Globus pallidus (tissue), 1 donor: ENCODE results near the gene AFF2.

Experiments
- DNase-seq: peaks from one replicate; pipeline ENCODE4 v3.0.0-alpha.2; 2015; ENCODE audit warnings: low spot score

Gene AFF2

DNA sequence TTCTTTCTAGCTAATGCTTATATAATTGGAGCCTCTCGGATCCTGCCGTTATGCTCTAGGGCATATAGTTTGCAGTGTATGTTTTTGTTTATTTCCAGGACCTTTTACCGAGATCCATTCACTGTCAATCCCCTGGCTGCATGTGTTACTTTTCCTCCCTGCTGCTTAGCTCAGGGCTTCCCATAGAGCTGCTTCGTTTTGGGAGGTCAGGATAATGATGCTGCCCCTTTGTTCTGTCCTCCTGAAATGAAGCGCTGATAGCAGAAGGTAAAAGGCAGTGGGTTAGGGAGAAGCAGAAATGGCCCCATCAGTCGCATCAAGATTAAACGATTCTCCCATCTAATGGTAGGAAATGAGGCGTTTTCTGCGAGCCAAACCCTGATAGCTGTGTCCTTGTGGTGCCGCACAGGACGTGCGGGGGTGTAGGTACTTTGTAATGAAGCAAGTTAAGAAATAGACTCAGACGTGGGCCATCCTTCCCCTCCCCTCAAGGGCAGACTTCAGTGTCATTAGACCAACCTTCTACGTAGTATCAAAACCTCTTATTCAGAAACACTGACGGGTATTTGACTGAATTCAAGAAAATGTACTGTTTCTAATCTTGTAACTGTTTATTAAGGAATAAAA lies 37.3 kb downstream of the AFF2 start:
- no peak for DNase-seq

DNA sequence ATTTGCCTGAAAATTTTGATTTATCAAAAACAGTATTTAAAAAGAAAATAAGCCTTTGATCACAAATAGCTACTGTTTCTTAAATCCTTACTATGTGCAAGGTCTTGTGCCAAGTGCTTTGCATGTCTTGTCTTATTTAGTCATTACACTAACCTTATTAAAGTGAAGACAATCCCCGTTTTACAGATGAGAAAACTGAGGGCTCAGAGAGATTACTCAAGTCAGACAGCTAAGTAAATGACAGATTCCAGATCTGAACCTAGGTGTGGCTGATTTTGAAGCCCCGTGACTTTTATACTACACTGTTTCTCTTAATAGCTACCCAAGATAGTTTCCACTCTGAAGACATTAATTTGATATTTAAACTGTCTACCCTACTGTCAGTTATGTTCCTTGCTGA lies 38.2 kb downstream of the AFF2 start:
- DNase-seq, result no peak

DNA sequence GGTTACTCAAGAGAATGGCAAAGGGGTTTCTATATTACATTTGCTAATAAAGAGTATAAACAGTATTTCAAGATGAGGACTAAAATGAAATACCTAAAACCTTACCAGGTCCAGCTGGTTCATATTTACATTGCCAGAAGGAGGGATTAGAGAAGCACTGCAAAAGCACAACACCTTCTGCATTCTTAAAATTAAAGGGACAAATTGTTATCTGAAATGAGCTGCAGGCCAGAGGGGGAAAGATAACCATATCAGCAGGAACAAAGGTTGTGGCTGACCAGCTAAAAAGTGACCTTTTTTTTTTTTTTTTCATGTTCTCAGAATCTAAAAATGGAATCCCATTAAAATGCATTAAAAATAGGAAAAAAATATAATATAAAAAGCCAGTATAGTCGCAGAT lies 39.7 kb downstream of the AFF2 start:
- DNase-seq, result no peak

DNA sequence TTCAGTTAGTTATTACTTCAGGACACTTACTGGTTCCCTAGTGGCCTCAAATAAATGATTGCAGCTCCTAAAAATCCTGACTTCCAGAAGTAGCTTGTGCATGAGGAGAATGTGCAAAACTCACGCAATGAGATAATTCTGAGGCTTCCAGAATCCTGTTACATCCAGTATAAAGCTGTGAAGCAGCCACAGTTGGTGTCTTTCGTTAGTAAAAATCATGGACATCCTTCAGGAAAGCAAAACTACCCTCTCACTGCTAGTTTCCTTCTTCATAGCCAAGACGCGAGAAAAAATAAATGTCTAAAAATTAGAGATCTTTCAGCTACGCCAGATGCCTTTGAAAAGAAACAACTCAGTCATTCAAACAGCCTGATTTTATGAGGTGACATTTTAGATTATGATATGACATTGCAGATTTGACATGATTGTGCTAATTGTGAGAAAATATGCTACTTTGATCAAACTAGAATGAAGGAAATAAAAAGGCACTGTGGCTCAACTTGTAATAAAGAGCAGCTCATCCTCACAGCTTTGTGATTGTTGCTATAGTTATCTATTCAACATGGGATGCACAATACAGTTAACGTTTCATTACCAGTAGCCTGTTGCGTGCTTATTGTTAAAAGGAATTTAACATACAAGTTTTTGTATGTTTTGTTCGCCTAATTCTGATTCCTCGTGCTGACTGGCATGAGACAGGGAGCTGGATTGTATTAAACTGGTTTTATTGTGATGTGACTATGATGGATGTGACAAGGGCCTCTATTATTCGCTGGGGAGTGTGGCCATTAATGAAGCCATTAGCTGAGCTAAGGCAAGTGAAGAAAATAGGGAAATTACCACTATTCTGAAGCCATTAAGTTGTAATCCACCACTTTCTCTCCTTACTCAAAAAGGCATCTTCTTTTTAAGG lies 40.5 kb downstream of the AFF2 start:
- no peak for DNase-seq

DNA sequence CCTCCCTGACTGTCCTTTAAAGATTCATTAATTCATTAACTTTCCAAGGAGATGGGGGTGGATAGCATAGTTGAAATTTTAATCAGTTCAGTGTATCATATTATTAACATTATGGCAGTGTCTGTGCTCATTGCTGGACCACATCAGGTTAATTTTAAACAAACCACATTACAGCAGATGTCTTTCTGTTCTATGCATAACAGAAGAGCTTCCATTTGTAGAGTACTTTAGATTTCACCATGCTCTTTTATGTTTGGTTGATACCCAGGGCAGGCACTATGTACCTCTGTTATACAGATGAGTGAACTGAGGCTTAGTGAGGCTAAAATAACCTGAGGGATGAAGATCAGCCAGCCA lies 41.1 kb downstream of the AFF2 start:
- DNase-seq, result no peak

DNA sequence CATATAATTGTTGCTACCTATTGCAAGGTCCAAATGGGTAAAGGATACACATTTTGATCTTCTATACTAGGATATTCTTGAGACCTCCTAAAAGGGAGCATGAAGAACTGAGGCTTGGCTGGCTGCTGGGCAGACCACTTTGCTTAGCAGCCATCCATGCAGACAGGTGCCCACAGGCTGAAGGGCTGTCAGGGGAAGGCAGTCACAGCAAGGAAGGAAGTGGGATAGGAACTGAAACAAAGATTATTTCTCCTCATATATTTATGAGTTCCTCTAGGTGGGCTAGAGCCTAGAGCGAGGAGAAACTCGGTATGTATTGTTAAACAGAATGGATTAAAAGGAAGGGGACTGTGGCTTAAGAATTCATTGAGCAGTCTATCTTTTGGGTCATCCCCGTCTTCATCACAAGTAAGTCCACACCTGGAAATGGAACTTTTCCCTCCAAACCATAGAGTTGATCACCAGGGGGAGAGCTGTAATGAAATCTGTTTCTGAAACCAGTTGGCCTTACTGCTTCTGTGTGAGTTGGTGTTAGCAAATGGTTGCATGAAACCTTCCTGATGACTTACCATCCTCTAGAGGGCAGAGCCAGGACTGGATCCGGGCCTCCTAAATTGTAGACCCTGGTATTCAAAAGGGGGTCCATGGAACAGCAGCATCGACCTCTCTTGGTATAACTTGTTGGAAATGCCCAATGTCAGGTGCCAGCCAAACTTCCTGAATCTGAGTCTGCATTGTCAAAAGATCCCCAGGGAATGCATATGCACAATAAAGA lies 42.3 kb downstream of the AFF2 start:
- DNase-seq, result no peak

DNA sequence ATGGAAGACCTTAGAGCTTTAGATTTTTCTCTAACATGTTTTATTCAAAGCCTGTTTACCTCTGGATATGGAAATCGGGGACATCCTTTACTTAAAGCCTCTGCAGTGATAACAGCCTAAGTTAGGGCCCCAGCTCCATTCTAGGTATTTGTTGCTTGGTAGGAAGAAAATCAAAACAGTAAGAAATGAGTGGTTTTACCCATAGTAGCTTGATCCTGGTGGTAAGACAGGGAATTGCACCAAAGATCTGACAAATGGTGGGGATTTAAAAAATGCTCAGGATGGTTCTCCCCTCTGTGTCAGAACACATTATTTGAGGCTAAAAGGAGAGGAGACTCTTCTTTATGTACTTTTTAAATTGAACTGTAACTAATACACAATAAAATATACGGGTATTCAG lies 52.4 kb downstream of the AFF2 start:
- no peak for DNase-seq

DNA sequence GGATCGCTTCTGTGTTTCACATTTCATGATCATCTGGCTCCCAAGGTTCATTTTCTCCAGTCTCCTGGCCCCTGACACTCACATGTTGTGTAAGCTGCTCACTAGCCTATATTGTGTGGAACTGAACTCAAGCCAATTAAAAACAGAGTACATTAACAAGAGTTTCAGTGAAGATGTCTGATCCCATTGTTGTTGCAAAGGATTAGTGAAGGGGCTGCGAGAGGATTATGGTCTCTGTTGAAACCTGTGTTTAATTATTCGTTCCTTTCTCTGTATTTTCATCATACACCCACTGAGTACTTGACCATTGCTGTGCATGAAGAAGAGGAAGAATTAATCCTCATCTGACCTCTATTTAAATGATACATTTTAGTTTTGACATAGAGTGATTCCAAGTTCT lies 54.7 kb downstream of the AFF2 start:
- DNase-seq, result no peak

DNA sequence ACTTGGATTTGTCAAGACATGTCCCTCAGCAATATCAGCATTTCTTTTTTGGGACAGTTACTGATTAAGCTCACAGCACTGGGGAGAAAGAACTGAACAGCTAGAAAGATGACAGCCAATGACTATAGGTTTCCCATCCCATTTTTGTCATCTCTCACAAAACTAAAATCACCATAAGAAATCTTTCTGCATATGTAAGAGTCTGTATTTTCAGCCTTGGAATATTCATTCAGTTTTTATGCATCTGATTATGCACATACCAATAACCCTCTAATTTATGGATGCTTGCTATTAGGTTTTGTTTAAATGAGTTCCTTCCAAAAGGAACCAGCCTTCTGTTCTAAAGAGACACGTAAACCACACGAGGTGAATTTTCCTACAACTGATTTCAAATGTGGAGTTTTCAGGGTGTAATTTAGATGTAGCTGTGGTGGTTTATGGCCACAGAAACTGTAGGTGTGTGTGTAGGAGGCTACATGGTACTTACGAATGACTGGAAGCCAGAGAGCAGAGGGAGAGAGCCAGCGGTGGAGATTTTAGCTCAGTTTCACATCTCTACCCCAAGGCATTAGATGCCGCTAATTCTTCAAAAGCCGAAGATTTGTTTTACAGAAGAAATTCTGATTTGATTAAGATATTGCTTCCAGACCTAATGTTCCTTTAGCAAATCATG lies 55.3 kb downstream of the AFF2 start:
- no peak for DNase-seq

DNA sequence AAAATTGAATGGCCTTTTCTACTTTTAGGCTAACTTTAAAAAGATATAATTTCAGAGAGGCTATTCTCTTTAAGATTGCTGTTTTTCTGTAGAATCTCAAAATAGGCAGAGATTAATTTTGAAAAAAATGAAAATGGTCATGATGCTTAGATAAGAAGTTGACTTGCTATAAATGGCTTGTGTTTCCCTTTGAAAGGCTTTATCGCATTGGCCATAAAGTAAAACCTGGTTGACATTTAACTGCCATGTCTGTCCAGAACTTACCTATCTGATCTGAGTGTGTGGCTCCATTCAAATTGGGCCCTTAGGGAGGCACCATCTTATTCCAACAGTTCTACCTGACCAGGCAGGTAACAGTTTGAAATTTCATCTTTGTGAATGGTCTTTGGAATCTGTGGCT lies 56.1 kb downstream of the AFF2 start:
- no peak for DNase-seq

DNA sequence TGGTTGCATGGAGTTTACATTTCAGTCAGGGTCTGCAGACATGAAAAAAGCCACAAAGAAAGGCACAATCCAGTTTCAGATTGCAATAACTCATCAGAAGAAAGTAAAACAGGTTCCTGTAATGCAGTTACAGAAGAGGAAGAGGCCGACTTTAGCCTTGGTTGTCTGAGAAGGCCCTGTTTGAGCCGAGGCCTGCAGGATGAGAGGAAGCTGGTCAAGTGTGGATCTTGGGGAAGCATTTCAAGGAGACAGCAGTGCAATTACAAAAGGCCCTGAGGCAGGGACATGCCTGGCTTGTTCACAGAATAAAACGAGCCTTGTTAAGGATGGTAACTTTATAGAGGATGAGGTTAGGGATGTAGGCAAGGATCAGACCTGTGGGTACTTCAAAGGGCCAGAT lies 62.4 kb downstream of the AFF2 start:
- no peak for DNase-seq

DNA sequence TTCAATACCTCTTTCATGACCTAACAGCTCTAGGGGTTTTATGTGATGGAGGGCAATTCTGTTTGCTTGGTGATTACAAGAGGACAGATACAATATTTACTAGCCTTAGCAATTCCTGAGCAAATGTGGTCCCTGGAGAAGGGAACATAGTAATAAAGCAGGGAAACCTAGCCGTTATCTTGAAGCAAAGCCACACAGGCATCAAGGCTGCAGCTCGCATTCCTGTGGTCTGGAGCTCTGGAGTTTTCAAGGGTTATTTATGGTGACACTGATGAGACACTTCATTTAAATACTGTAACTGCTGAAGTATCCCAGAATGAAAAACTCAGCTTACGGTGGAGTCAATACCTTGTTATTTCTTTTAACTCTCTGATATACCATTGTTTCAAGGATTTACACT lies 66.8 kb downstream of the AFF2 start:
- DNase-seq, result no peak

DNA sequence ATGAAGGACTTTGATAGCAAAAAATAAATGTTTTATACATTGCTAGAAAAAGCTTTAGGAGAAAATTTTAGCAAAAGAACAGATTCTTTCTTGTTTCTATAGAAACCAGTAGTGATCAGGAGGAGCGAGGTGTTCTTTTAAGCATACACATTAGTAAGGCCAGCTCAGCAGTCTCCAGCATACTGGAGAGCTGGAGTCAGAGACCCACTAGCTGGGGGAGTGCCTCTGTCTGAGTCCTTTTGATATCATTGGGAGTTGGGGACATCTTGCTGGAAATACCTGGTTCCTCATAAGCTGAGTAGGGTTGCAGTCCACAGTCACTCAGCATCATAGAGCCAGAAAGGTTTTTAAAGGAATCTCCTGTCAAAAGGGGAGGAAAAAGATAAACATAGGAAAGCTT lies 67.4 kb downstream of the AFF2 start:
- no peak for DNase-seq

DNA sequence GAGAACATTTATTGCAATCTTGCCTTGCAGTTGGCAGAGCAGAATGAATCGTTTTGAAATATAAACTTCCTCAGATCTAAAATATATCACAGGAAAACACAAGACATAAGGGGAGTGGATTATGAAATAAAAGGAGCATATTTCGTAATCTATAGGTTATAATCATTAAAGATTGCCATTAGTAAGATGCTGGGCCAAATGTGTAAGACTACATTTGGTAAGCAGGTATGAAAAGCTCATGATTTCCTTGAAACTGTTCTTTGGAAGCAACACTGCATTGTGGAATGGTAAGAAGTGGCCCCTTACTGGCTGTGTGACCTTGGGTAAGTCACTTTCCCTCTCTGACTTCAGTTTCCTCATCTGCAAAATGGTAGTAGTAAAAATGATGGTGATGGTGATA lies 68.3 kb downstream of the AFF2 start:
- DNase-seq, result no peak

DNA sequence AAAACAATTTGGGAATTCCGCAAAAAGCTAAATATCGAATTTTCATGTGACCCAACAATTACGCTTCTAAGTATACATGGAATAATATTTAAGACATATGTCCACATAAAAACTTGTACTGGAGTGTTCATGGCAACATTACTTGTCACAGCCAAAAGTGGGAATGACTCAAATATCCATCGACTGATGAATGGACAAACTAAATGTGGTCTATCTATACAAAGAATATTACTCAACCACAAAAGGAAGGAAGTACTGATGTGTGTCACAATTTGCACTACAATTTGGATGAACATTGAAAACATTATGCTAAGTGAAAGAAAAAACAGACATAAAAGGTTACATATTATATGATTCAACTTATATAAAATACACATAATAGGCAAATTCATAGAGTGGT lies 71.9 kb downstream of the AFF2 start:
- no peak for DNase-seq

DNA sequence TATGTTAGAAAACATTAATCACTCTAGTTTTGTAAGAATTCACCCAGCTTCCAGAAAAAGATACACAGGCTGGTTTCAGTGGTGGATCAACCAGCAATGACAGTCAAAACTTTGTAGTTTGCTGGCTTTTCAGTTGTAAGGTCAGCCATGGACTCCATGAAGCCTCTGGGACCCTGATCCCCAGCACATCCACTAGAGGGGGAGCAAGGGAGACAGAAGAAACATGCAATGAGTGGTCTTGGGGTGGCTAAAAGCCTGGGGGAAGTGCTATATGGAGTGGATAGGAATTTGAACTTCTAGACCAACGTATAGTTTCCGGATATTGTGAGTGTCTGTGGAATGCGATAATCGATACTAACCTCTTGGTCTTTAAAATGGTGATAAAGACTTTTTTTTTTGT lies 72.7 kb downstream of the AFF2 start:
- no peak for DNase-seq

DNA sequence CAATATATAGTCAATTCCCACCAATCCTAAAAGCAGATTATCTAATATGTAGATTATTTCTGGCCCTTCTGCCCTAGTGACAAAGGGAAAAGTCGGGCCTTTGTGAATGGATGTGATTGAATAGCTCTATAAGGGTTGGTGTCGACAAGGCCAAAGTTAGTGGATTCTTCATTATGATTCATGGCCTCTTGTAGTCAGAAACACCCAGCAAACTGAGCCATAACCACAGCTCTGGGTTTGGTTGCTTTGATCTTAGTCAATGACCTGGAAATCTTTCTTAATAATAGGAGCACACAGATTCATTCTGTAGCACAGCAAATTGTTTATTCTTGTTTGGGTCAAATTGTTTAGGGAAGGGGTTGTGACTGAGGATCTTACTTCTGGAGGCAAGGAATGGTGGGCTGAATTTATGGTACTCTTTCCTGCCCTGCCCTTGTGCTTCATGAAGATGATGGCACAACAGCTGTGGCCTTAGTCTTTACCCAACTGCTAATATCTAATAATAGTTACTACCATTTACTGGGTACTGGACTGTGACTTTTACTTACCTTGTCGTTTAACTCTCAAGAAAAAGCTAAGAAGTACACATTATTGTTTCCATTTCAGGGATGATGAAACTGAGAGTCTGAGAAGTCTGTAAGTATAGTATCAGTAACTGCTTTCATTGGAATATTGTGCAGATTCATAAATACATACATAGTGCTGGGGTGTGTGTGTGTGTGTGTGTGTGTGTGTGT lies 74.0 kb downstream of the AFF2 start:
- no peak for DNase-seq

DNA sequence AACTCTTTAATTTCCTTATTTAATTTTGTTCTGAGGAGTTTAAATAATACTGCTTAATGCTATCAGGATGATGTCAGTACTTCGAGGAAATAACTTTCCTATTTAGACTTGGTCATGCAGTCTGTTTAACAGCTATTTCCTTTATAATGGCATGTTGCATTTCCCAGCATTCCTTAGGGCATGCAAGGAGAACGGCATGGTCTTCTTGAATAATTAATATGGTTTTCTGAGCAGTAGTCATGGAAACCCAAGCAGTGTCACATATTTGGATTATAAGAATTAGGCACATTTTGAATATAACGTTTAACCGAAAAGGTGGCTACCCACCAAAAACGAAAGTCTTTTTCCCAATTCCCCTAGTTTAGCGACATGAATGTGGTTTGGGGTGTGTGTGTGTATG lies 76.0 kb downstream of the AFF2 start:
- no peak for DNase-seq

DNA sequence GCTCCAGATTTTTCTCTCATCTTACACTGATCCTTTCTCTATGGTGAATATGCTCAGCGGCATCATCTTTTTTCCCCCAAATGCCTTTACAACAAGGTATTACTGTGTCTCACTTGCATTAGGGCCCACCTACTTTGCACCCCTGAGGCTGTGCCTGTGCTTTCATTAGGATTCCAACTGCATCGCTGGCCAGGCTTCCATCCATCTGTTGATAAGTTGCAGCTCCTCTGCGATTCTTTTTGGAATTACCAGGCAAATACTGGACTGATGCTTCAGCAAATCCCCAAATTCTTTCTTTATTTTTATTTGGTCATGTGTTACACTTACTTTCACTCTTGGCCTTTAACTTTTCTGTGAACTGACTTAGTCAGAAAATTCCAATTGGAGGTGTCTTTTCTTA lies 77.3 kb downstream of the AFF2 start:
- DNase-seq, result no peak

DNA sequence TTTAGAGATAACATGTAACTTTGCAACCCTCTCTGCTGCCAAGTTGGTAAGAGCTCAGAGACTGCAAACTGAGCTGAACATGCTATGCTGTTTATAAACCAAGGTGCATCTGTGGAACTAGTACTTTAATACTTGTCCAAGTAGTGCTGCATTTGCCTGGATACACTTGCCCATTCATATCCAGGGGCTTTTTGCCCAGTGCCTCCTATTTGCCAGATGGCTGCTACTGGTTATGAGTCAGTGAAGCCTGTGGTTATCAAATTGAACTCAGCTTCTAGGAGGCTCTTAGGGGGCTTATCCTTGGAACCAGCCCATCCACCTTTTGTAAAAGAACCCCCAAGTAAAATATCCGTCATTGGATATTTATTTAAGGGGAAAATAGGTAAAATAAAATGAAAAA lies 79.6 kb downstream of the AFF2 start:
- no peak for DNase-seq

DNA sequence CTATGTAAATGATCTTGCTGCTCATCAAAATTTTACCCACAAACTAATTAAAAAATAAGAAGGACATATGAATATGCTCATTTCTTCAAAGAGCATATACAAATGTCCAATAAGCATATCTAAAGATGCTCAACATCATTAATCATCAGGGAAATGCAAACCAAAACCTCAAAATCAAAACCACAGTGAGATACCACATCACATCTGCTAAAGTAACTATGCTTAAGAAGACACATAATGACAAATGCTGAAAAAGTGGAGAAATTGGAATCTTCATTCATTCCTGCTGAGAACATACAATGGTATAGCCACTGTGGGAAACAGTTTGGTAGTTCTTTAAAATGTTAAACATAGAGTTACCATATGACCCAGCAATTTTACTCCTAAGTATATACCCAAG lies 81.9 kb downstream of the AFF2 start:
- DNase-seq, result no peak
